SW480 (cell line): Measurements from ENCODE around the gene UBXN11.

Experiments used
- DNase-seq: peaks from one replicate; pipeline ENCODE4 v3.0.0-alpha.2; 2016; ENCODE audit warnings: low spot score

Gene UBXN11

GRCh38 chr1:26306290-26307229 lies at the start of gene UBXN11:
UBXN11 (minus strand) TSS chr1:26306636; CDS start chr1:26302883, 3,753 bp downstream.
- DNase-seq: peak; percentile 97

GRCh38 chr1:26356106-26356505 lies 49.7 kb upstream of the UBXN11 start:
- no peak for DNase-seq

GRCh38 chr1:26354972-26355371 lies 48.5 kb upstream of the UBXN11 start:
- DNase-seq: no peak

GRCh38 chr1:26353976-26354820 lies 47.8 kb upstream of the UBXN11 start, which contains the start of gene CRYBG2:
CRYBG2 (minus strand) TSS chr1:26354130; CDS start chr1:26346657, 7,473 bp downstream.
- DNase-seq: peak; percentile 63

GRCh38 chr1:26353210-26353859 lies 46.9 kb upstream of the UBXN11 start:
- no peak for DNase-seq

GRCh38 chr1:26352338-26352679 lies 45.9 kb upstream of the UBXN11 start:
- DNase-seq: no peak

- peak; percentile 96 for DNase-seq
Measured at GRCh38 chr1:26351590-26352337, 45.3 kb upstream of the UBXN11 start.

GRCh38 chr1:26350701-26351589 lies 44.5 kb upstream of the UBXN11 start:
- DNase-seq: peak; percentile 96

- no peak for DNase-seq
Measured at GRCh38 chr1:26350343-26350700, 43.9 kb upstream of the UBXN11 start.

GRCh38 chr1:26349877-26350244 lies 43.4 kb upstream of the UBXN11 start:
- no peak for DNase-seq

- no peak for DNase-seq
Measured at GRCh38 chr1:26349188-26349876, 42.9 kb upstream of the UBXN11 start.

GRCh38 chr1:26346274-26347033 lies 40.0 kb upstream of the UBXN11 start:
- no peak for DNase-seq

GRCh38 chr1:26345718-26346117 lies 39.3 kb upstream of the UBXN11 start:
- no peak for DNase-seq

- DNase-seq: no peak
Measured at GRCh38 chr1:26344147-26344920, 37.9 kb upstream of the UBXN11 start.

GRCh38 chr1:26340047-26340481 lies 33.6 kb upstream of the UBXN11 start:
- DNase-seq: no peak

GRCh38 chr1:26338670-26339069 lies 32.2 kb upstream of the UBXN11 start:
- no peak for DNase-seq

- DNase-seq: no peak
Measured at GRCh38 chr1:26337625-26338024, 31.2 kb upstream of the UBXN11 start.

- DNase-seq: no peak
Measured at GRCh38 chr1:26337206-26337535, 30.7 kb upstream of the UBXN11 start.
